ENCODE measurements around the gene DNAJB6. TPM values are rescaled to one million over a fixed set of nuclear protein-coding genes. Genes with fewer than 3 reads are reported as not detected.

The DNAJB6 gene
- total RNA-seq, 4 donors from 2014 or later, result 63.5 to 125 (median 107) TPM

DNA sequence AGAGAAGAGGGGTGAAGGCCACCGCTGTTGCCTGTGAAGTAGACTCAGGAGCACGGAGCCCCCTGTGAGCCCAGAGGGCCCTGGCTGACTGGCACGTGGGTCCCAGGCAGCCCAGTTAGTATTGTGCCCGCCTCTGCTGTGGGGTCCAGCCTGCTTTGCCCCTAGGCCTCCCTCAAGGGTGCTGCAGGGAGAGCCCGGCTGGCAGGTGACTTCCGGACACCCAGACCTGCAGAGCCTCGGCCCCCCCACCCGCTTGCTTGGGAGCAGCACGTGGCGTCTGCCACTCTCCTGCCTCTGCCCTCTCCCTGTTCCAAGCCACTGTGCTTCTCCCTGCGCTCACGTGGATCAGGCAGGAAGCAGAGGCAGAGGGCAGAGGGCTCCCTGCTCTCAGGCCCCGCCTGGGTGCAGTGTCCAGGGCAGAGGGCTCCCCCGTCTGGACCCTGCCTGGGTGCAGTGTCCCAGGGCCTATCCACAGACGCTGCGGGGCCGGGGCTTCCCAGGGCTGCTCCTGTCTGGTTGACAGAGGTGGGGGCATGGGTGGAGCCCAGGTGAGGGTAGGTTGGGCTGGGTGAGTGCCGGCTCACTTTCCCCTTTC lies 88.4 kb downstream of the DNAJB6 start:
- no peaks in the 10 kb centered on the region for H3K36me3 ChIP-seq
- intact Hi-C loops (cut with DNase I; ENCODE audit: low total_unique reads), result no loop called here
- no peak overlapping the region for H3K4me3 ChIP-seq
- H3K27ac ChIP-seq, result no peak overlapping the region
- H3K4me1 ChIP-seq, result no peaks in the 10 kb centered on the region
- no peaks in the 10 kb centered on the region for H3K27me3 ChIP-seq
- TF ChIP-seq, protein P1, sequence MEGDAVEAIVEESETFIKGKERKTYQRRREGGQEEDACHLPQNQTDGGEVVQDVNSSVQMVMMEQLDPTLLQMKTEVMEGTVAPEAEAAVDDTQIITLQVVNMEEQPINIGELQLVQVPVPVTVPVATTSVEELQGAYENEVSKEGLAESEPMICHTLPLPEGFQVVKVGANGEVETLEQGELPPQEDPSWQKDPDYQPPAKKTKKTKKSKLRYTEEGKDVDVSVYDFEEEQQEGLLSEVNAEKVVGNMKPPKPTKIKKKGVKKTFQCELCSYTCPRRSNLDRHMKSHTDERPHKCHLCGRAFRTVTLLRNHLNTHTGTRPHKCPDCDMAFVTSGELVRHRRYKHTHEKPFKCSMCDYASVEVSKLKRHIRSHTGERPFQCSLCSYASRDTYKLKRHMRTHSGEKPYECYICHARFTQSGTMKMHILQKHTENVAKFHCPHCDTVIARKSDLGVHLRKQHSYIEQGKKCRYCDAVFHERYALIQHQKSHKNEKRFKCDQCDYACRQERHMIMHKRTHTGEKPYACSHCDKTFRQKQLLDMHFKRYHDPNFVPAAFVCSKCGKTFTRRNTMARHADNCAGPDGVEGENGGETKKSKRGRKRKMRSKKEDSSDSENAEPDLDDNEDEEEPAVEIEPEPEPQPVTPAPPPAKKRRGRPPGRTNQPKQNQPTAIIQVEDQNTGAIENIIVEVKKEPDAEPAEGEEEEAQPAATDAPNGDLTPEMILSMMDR (IDR thresholded peaks at IDR 0.05), result no peak
- no peak for TF ChIP-seq POLR2A (IDR thresholded peaks at IDR 0.05)
- H3K9me3 ChIP-seq, result no peaks in the 10 kb centered on the region
- no peak for DNase-seq

DNA sequence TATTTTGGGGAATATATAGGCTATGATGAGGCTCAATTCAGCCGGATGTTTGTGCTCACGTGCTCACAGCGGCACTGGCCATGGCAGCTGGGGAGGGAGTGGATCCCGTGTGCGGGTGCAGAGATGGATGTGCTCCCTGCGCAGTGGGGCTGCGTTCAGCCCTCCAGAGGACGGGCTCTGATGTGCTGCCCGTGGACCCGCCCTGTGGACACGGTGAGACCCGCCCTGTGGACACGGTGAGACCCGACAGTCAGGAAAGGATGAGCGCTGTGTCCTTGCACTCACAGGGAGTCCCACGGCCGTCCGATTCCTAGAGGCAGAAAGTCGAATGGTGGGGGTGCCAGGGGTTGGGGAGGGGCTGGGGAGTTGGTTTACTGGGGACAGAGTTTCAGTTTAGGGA lies 89.0 kb downstream of the DNAJB6 start:
- Histone ChIP-seq H3K36me3 (no peaks in the 10 kb centered on the region), H3K27me3 (no peaks in the 10 kb centered on the region), H3K27ac (no peak overlapping the region), H3K9me3 (no peaks in the 10 kb centered on the region), H3K4me1 (no peaks in the 10 kb centered on the region), H3K4me3 (no peak overlapping the region)
- no peak for DNase-seq
- intact Hi-C loops (cut with DNase I; ENCODE audit: low total_unique reads), result no loop called here
- no peak for TF ChIP-seq POLR2A (IDR thresholded peaks at IDR 0.05)
- TF ChIP-seq, protein P1 (IDR thresholded peaks at IDR 0.05), result no peak

DNA sequence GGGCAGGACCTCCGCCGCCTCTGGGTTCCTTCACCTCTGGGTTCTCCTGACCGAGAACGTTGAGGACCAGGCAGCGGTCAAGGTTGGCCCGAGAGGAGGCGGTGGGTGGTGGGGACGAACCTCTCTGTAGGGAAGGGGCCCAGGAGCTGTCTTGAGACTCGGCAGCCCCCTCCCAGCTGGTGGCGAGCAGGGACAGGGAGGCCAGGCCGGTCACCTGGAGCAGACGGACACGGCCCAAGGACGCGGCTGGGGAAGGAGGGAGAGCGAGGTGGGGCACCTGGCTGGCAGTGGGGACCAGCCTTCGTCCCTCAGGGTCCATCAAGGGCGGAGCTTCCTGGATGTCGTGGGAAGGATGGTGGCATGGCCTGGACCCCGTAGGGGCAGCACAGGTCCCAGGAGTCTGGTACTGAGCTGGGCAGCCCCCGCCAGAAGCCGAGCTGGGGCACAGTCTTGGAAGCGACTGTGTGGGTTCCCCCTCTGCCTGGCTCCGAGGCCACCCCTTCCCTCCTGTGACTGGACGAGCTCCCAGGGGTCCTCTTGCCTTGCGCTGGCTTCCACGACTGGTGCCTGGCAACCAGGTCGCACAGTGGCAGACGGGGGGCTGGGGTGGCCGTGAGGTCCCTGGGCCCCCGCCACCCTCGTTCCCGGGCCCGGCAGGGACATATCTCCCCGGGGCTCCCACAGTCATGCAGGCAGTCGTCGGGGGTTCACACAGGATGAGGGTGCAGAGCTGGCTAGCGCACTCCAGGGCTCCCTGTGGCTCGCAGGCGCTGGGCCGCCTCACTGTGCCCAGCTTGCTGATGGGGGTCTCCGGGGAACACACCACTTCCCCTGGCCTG lies 89.9 kb downstream of the DNAJB6 start:
- Histone ChIP-seq H3K36me3 (no peaks in the 10 kb centered on the region), H3K4me3 (no peak overlapping the region), H3K9me3 (no peaks in the 10 kb centered on the region), H3K4me1 (no peaks in the 10 kb centered on the region), H3K27ac (no peak overlapping the region), H3K27me3 (no peaks in the 10 kb centered on the region)
- DNase-seq, result no peak
- intact Hi-C loops (cut with DNase I; ENCODE audit: low total_unique reads), result no loop called here
- TF ChIP-seq, protein P1 (IDR thresholded peaks at IDR 0.05), result no peak
- TF ChIP-seq POLR2A (IDR thresholded peaks at IDR 0.05), result no peak

DNA sequence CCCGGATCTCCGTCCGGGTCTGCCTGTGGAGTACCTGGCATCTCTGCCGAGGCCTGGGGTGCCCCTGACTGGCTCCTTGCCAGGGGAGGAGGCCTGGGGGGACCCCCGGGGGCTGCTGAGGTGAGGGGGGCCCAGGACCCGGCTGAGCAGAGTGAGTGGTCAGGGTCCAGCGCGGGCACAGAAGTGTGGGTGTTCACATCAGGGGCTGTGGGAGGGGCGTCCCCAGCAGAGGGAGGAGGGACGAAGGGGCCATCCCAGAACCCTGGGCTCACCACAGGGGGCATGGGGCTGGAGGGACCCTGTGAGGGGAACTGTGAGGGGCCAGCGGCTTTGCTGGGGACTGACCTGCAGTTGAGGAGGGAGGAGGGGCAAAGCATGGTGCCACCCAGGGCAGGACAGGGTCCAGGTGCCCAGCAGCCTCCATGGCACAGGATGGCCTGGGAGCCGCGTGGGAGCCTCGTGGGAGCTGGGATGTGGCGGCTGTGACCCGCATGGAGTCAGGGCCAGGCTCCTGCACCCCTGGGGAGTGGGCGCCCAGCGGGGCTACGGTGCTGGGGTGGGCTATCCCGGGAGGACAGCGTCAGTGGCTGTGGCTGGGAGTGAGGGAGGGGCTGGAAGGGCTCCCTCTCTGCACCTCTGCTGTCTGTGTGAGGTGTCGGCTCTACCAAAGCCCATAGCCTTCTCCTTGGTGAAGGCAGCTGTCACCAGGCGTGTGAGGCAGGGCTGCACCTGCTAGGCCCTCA lies 91.2 kb downstream of the DNAJB6 start:
- Histone ChIP-seq H3K4me3 (no peak overlapping the region), H3K27ac (no peak overlapping the region), H3K4me1 (no peaks in the 10 kb centered on the region), H3K9me3 (no peaks in the 10 kb centered on the region), H3K36me3 (no peaks in the 10 kb centered on the region), H3K27me3 (no peaks in the 10 kb centered on the region)
- intact Hi-C loops (cut with DNase I; ENCODE audit: low total_unique reads), result no loop called here
- no peak for TF ChIP-seq POLR2A (IDR thresholded peaks at IDR 0.05)
- TF ChIP-seq, protein P1 (IDR thresholded peaks at IDR 0.05), result no peak
- DNase-seq, result no peak

DNA sequence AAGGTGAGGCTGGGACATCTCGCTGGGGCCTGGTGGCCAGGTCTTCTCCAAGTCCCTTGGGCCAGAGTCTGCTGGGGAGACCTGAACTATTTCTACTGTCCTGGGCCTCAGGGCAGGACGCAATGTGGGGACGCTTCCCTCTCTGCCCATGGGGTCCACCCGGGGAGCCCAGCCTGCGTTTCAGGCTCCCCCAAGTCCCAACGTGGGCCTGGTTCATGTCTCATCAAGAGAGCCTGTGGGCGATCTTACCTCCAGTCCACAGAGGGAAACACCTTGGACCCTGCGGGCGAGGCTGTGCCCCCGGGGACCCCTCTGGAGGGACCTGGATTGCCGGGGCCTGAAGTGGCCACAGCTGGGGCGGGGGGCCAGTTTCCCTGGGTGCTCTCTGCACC lies 91.7 kb downstream of the DNAJB6 start:
- Histone ChIP-seq H3K27me3 (no peaks in the 10 kb centered on the region), H3K27ac (no peak overlapping the region), H3K4me1 (no peaks in the 10 kb centered on the region), H3K36me3 (no peaks in the 10 kb centered on the region), H3K9me3 (no peaks in the 10 kb centered on the region), H3K4me3 (no peak overlapping the region)
- DNase-seq, result no peak
- intact Hi-C loops (cut with DNase I; ENCODE audit: low total_unique reads), result no loop called here
- no peak for TF ChIP-seq POLR2A (IDR thresholded peaks at IDR 0.05)
- TF ChIP-seq, protein P1 (IDR thresholded peaks at IDR 0.05), result no peak

All from uterus (tissue), 4 donors.